GM12864 (cell line): ENCODE results near the gene MCEMP1.

Experiments
- DNase-seq: peaks from one replicate; pipeline ENCODE4 v3.0.0-alpha.2; 2011; ENCODE audit warnings: low read depth
- H3K4me3 ChIP-seq: 2 replicates; pipeline ENCODE4 v1.5.1; 2011; ENCODE audit warnings: mild to moderate bottlenecking, low read depth, low read length, control low read depth
- CTCF ChIP-seq: IDR thresholded peaks from 2 replicates; pipeline ENCODE4 v1.5.1; 2011; ENCODE audit warnings: low read depth, mild to moderate bottlenecking, moderate library complexity, low read length, control low read depth, inconsistent platforms; ENCODE audit errors: missing control alignments

MCEMP1 gene

GRCh38 chr19:7633698-7634097 is 43.2 kb upstream of the MCEMP1 start, which contains the start of gene PCP2:
Gene PCP2 (minus strand): TSS chr19:7633719. CDS start chr19:7633457, 262 bp downstream.
- no peak within 1 kb of the TSS for H3K4me3 ChIP-seq
- no peak for TF ChIP-seq CTCF
- no peak for DNase-seq

GRCh38 chr19:7635670-7636069 is 41.2 kb upstream of the MCEMP1 start:
- no peak for DNase-seq
- no peak overlapping the region for H3K4me3 ChIP-seq
- TF ChIP-seq CTCF = no peak

GRCh38 chr19:7636317-7636690 is 40.6 kb upstream of the MCEMP1 start:
- DNase-seq = no peak
- H3K4me3 ChIP-seq = peak overlapping the region; percentile 89
- no peak for TF ChIP-seq CTCF

GRCh38 chr19:7636691-7637373 is 40.1 kb upstream of the MCEMP1 start, which contains the start of gene STXBP2:
Gene STXBP2 (plus strand): TSS chr19:7637110. CDS start chr19:7637150, 40 bp downstream.
- TF ChIP-seq CTCF = peak; percentile 19
- peak; percentile 49 for DNase-seq
- H3K4me3 ChIP-seq = peak within 1 kb of the TSS; percentile 89

- no peak for TF ChIP-seq CTCF
- DNase-seq = no peak
- H3K4me3 ChIP-seq = peak overlapping the region; percentile 89
Measured at GRCh38 chr19:7637374-7638256, 39.3 kb upstream of the MCEMP1 start.

GRCh38 chr19:7638802-7639465 is 38.0 kb upstream of the MCEMP1 start:
- H3K4me3 ChIP-seq = no peak overlapping the region
- no peak for DNase-seq
- no peak for TF ChIP-seq CTCF
